GM12875 (cell line): Measurements from ENCODE around the gene DIS3.

Experiments used
- H3K4me3 ChIP-seq: one replicate; pipeline ENCODE4 v1.5.1; 2011; ENCODE audit warnings: low read depth, low read length, control low read depth
- CTCF ChIP-seq: IDR thresholded peaks from 2 replicates; pipeline ENCODE4 v1.5.1; 2011; ENCODE audit warnings: low read depth, mild to moderate bottlenecking, control low read depth, inconsistent platforms, low read length, moderate library complexity, borderline replicate concordance; ENCODE audit not compliant: insufficient read depth

DIS3 gene

GRCh38 chr13:72763411-72763810 is 18.3 kb downstream of the DIS3 start:
- TF ChIP-seq CTCF, result no peak
- H3K4me3 ChIP-seq, result no peak overlapping the region

- no peak for TF ChIP-seq CTCF
- H3K4me3 ChIP-seq, result no peak overlapping the region
Measured at GRCh38 chr13:72760189-72760588, 21.5 kb downstream of the DIS3 start.

GRCh38 chr13:72757792-72758535 is 23.7 kb downstream of the DIS3 start:
- TF ChIP-seq CTCF, result no peak
- no peak overlapping the region for H3K4me3 ChIP-seq

GRCh38 chr13:72754111-72754510 is 27.6 kb downstream of the DIS3 start:
- H3K4me3 ChIP-seq, result no peak overlapping the region
- no peak for TF ChIP-seq CTCF

- TF ChIP-seq CTCF, result no peak
- H3K4me3 ChIP-seq, result no peak overlapping the region
Measured at GRCh38 chr13:72751220-72751619, 30.5 kb downstream of the DIS3 start.

GRCh38 chr13:72745260-72745659 is 36.4 kb downstream of the DIS3 start:
- TF ChIP-seq CTCF, result no peak
- no peak overlapping the region for H3K4me3 ChIP-seq

GRCh38 chr13:72740015-72740414 is 41.7 kb downstream of the DIS3 start:
- no peak for TF ChIP-seq CTCF
- H3K4me3 ChIP-seq, result no peak overlapping the region
